Measurements from ENCODE around the gene CLEC16A.

GRCh38 chr16:11194913-11195312 is 250.5 kb downstream of the CLEC16A start:
- TF ChIP-seq POLR2A (IDR thresholded peaks at IDR 0.05; ENCODE audit: low read length): no peak
- TF ChIP-seq GATA1 (IDR thresholded peaks at IDR 0.05; ENCODE audit: low read depth, low read length): no peak
